ENCODE results near the gene BEGAIN. TPM values are rescaled to one million over a fixed set of nuclear protein-coding genes. Genes with fewer than 3 reads are reported as not detected.

Gene BEGAIN
- total and polyA plus RNA-seq, 12 donors, result 0.39 to 59.0 (median 2.7) TPM

- DNase-seq, result peak; percentile 18 to 62 (median 30)
- Histone ChIP-seq H3K27me3 (no peaks in the 10 kb centered on the region), H3K4me1 (replicated peaks in 1 of 2) (peaks cover 0 to 17% of the 10 kb centered on the region in 2 donors), H3K4me3 (no peak overlapping the region), H3K27ac (no peak overlapping the region), H3K36me3 (replicated peaks in 1 of 2) (no peaks in the 10 kb centered on the region), H3K9me3 (replicated peaks in 1 of 3) (no peaks in the 10 kb centered on the region)
- WGBS, 4 donors, result 53 to 64% (median 60%) methylated on average over 11 of the region's 11 CpGs
- intact Hi-C loops (cut with DNase I), result no loop called here
- TF ChIP-seq POLR2A (IDR thresholded peaks at IDR 0.05), result no peak
- TF ChIP-seq CTCF (IDR thresholded peaks at IDR 0.05), result no peak
Observed at GRCh38 chr14:100532906-100533655, 54.1 kb downstream of the BEGAIN start.

GRCh38 chr14:100532154-100532861, 54.9 kb downstream of the BEGAIN start:
- no peak for TF ChIP-seq POLR2A (IDR thresholded peaks at IDR 0.05)
- TF ChIP-seq CTCF (IDR thresholded peaks at IDR 0.05), result no peak
- no peak overlapping the region for H3K27ac ChIP-seq

GRCh38 chr14:100531152-100532121, 55.8 kb downstream of the BEGAIN start:
- intact Hi-C loops (cut with DNase I), result no loop called here
- H3K27ac ChIP-seq, result no peak overlapping the region
- H3K27me3 ChIP-seq, result no peaks in the 10 kb centered on the region
- TF ChIP-seq POLR2A (IDR thresholded peaks at IDR 0.05) (no peak), CTCF (IDR thresholded peaks at IDR 0.05) (no peak)
- H3K4me1 ChIP-seq (replicated peaks in 1 of 2), result peaks cover 0 to 17% of the 10 kb centered on the region in 2 donors
- 92 to 95% (median 94%) methylated on average over 10 to 16 of the region's 16 CpGs for WGBS, 4 donors
- peaks cover 0 to 5% of the 10 kb centered on the region in 2 donors for H3K36me3 ChIP-seq (replicated peaks in 1 of 2)
- peak in 3 of 7 donors; percentile 10 to 30 (median 13) for DNase-seq
- no peak overlapping the region for H3K4me3 ChIP-seq
- no peaks in the 10 kb centered on the region for H3K9me3 ChIP-seq (replicated peaks in 1 of 3)

More at GRCh38 chr14:100532154-100532861, 54.9 kb downstream of the BEGAIN start:
- WGBS, 4 donors, result 83 to 86% (median 84%) methylated on average over 8 to 12 of the region's 12 CpGs
- H3K4me1 ChIP-seq (replicated peaks in 1 of 2), result peaks cover 0 to 17% of the 10 kb centered on the region in 2 donors
- H3K36me3 ChIP-seq (replicated peaks in 1 of 2), result no peaks in the 10 kb centered on the region
- peak in 2 of 7 donors; percentile 10 to 12 for DNase-seq
- intact Hi-C loops (cut with DNase I), result no loop called here
- no peaks in the 10 kb centered on the region for H3K9me3 ChIP-seq (replicated peaks in 1 of 3)
- no peak overlapping the region for H3K4me3 ChIP-seq
- no peaks in the 10 kb centered on the region for H3K27me3 ChIP-seq

Data from adrenal gland (tissue), 12 donors.